HepG2 (cell line): Measurements from ENCODE around the gene CFAP73. TPM values are rescaled to one million over a fixed set of nuclear protein-coding genes. Genes with fewer than 3 reads are reported as not detected.

ENCODE experiments used
- ATAC-seq: fragments of 200-7000 bp; cut with Tn5 transposase; 3 replicates; pipeline ENCODE4 v1.9.1; 2020; ENCODE audit warnings: mild to moderate bottlenecking, moderate library complexity
- BruUV-seq: library from RNA; stranded (reverse); fragments of 400-500 nt; replicated peaks from 2 replicates; lab custom pipeline; 2021; lab: Mats Ljungman, UMichigan
- CTCF ChIA-PET: fragments of 300-600 bp; formaldehyde crosslinking; extraction: SDS; loops from one replicate; lab custom pipeline; 2021; ENCODE audit warnings: low total read pairs, inconsistent platforms, low intra/inter-chr PET ratio; lab: Yijun Ruan, JAX
- POLR2A ChIA-PET: fragments of 350-600 bp; sonication (Branson Sonifier 250); formaldehyde crosslinking; loops from one replicate; lab custom pipeline; 2020; ENCODE audit warnings: antibody characterized with exemption, inconsistent platforms; lab: Yijun Ruan, JAX
- DNase-seq: peaks from one replicate; pipeline ENCODE4 v3.0.0-alpha.2; 2015; ENCODE audit warnings: low spot score
- FAIRE-seq: peaks from 3 replicates; lab custom pipeline; 2011; peaks lifted over from hg19 to GRCh38; lab: Jason Lieb, UNC
- H2AFZ ChIP-seq: one replicate; pipeline ENCODE4 v1.6.1; 2011; ENCODE audit warnings: low read length, inconsistent platforms
- H3K27ac ChIP-seq: fragments of 300-600 bp; 3 replicates; pipeline ENCODE4 v1.8.0; 2011; ENCODE audit warnings: mixed run types, mild to moderate bottlenecking, mixed read lengths, low read length, inconsistent platforms; ENCODE audit not compliant: insufficient read depth; ENCODE audit errors: extremely low read length
- H3K27me3 ChIP-seq, 2 experiments: fragments of 200-600 bp in 1 of 2; 2 replicates in 1 of 2; 3 replicates in 1 of 2; pipeline versions ENCODE4 v1.6.0 to v1.8.0; 2011; ENCODE audit warnings: low read length in 2 of 2, mild to moderate bottlenecking in 2 of 2, moderate library complexity in 2 of 2, inconsistent platforms in 1 of 2; ENCODE audit not compliant: insufficient read depth in 2 of 2, control insufficient read depth in 1 of 2
- H3K36me3 ChIP-seq, 2 experiments: fragments of 200-600 bp in 1 of 2; replicated peaks in 1 of 2; 2 replicates in 1 of 2; 3 replicates in 1 of 2; pipeline versions ENCODE4 v1.5.1 to v1.8.0; 2011; ENCODE audit warnings: low read length in 2 of 2, inconsistent platforms in 1 of 2; ENCODE audit not compliant: insufficient read depth in 2 of 2, control insufficient read depth in 1 of 2
- H3K4me1 ChIP-seq: 2 replicates; pipeline ENCODE4 v1.5.1; 2012; ENCODE audit warnings: low read length, inconsistent platforms; ENCODE audit not compliant: insufficient read depth
- H3K4me2 ChIP-seq: 2 replicates; pipeline ENCODE4 v1.6.0; 2011; ENCODE audit warnings: low read depth, low read length, inconsistent platforms
- H3K4me3 ChIP-seq, 3 experiments: fragments of 200-600 bp in 1 of 3; sonication (generic), shearing (Covaris generic) in 1 of 3; replicated peaks in 1 of 3; 2 replicates each; pipeline ENCODE4 v1.5.1; 2011 to 2016; ENCODE audit warnings: low read length in 3 of 3, inconsistent platforms in 2 of 3, low read depth in 2 of 3, mild to moderate bottlenecking in 2 of 3, control low read depth in 1 of 3, mixed read lengths in 1 of 3; ENCODE audit not compliant: insufficient read depth in 1 of 3
- H3K79me2 ChIP-seq: one replicate; pipeline ENCODE4 v1.6.1; 2011; ENCODE audit warnings: low read length, inconsistent platforms; ENCODE audit not compliant: insufficient read depth
- H3K9ac ChIP-seq: 2 replicates; pipeline ENCODE4 v1.6.0; 2011; ENCODE audit warnings: mild to moderate bottlenecking, low read depth, low read length, inconsistent platforms; ENCODE audit not compliant: insufficient read depth
- H3K9me3 ChIP-seq: 2 replicates; pipeline ENCODE4 v1.5.1; 2012; ENCODE audit warnings: mild to moderate bottlenecking, low read length
- H4K20me1 ChIP-seq: 2 replicates; pipeline ENCODE4 v1.6.0; 2011; ENCODE audit warnings: inconsistent platforms, mild to moderate bottlenecking, low read length, moderate library complexity; ENCODE audit not compliant: insufficient read depth
- CEBPB ChIP-seq: IDR thresholded peaks from 2 replicates; pipeline ENCODE4 v1.6.1; 2011; ENCODE audit warnings: low read depth, low read length, improper control_type of control experiment, borderline replicate concordance
- CEBPG ChIP-seq: IDR thresholded peaks from 2 replicates; pipeline ENCODE4 v1.6.1; 2016
- ELF3 ChIP-seq: IDR thresholded peaks from 2 replicates; pipeline ENCODE4 v1.6.1; 2016; ENCODE audit warnings: missing genetic modification reagents, missing compliant biosample characterization
- FOXP1 ChIP-seq, 2 experiments: fragments of 450-650 bp in 1 of 2; IDR thresholded peaks; 2 replicates each; pipeline ENCODE4 v1.6.1; 2017 to 2018; ENCODE audit warnings: antibody characterized with exemption in 1 of 2
- MXD4 ChIP-seq: IDR thresholded peaks from 2 replicates; pipeline ENCODE4 v1.6.1; 2016; ENCODE audit warnings: mild to moderate bottlenecking, missing biosample characterization, missing genetic modification reagents
- RFX5 ChIP-seq: IDR thresholded peaks from 2 replicates; pipeline ENCODE4 v1.6.1; 2011; ENCODE audit warnings: low read depth, low read length, improper control_type of control experiment
- ZNF773 ChIP-seq: sonication (generic); formaldehyde crosslinking; IDR thresholded peaks from 2 replicates; pipeline ENCODE4 v1.4.0; 2020; ENCODE audit warnings: missing genetic modification reagents, borderline replicate concordance
- WGBS: methylation state at CpG from one replicate; pipeline ENCODE4 v1.1.6; 2017; ENCODE audit warnings: low lambda C conversion rate; 5-methylcytosine and 5-hydroxymethylcytosine counted together
- in situ Hi-C: cut with HindIII; loops from 2 replicates; pipeline ENCODE4 v1.10.0; 2017; ENCODE audit warnings: low pct_unique_long_range_greater_than_20kb; ENCODE audit not compliant: extremely low pct_ligation_motif_present
- intact Hi-C: fragments of 100-400 bp; cut with micrococcal nuclease; formaldehyde crosslinking; loops from one replicate; pipeline ENCODE4 v1.10.0; 2022; ENCODE audit not compliant: unreplicated experiment
- polyA plus RNA-seq, 8 experiments: library from polyadenylated mRNA; depleted of rRNA in 3 of 8; stranded (reverse) in 7 of 8; unstranded in 1 of 8; fragments of >200 nt; fragmentation: Illumina TruSeq in 4 of 8; extraction: Trizol in 4 of 8; gene quantifications; 2 replicates each; pipeline versions ENCODE4 v1.2.1 to v1.2.3, GENCODE V29; 2011 to 2016; ENCODE audit warnings: low read depth in 4 of 8, missing spikeins in 1 of 8, mixed read lengths in 1 of 8; ENCODE audit not compliant: insufficient read depth in 1 of 8
- total RNA-seq, 5 experiments: library from RNA; depleted of rRNA; stranded (reverse); fragments of >200 nt; fragmentation: Illumina TruSeq; extraction: Trizol; gene quantifications; 2 replicates each; pipeline ENCODE4 v1.2.3, GENCODE V29; 2016; ENCODE audit warnings: low read depth in 1 of 5
- TF ChIP-seq, protein P1 (sequence below): sonication (generic); formaldehyde crosslinking; conservative IDR thresholded peaks from 2 replicates; pipeline ENCODE4 v1.8.0; 2022; ENCODE audit warnings: low read depth, missing genetic modification reagents
- TF ChIP-seq, protein P2 (sequence below): sonication (generic); formaldehyde crosslinking; IDR thresholded peaks from 2 replicates; pipeline ENCODE4 v1.4.0; 2020; ENCODE audit warnings: mild to moderate bottlenecking, missing genetic modification reagents
- TF ChIP-seq, protein P3 (sequence below): sonication (generic); formaldehyde crosslinking; IDR thresholded peaks from 2 replicates; pipeline ENCODE4 v1.5.1; 2020; ENCODE audit warnings: mild to moderate bottlenecking, missing genetic modification reagents, moderate library complexity

CFAP73 gene
- total and polyA plus RNA-seq, 2 of the 13 experiments (the other 11 are each of a cell fraction or from before 2014, with no cell fraction given), result not detected

DNA sequence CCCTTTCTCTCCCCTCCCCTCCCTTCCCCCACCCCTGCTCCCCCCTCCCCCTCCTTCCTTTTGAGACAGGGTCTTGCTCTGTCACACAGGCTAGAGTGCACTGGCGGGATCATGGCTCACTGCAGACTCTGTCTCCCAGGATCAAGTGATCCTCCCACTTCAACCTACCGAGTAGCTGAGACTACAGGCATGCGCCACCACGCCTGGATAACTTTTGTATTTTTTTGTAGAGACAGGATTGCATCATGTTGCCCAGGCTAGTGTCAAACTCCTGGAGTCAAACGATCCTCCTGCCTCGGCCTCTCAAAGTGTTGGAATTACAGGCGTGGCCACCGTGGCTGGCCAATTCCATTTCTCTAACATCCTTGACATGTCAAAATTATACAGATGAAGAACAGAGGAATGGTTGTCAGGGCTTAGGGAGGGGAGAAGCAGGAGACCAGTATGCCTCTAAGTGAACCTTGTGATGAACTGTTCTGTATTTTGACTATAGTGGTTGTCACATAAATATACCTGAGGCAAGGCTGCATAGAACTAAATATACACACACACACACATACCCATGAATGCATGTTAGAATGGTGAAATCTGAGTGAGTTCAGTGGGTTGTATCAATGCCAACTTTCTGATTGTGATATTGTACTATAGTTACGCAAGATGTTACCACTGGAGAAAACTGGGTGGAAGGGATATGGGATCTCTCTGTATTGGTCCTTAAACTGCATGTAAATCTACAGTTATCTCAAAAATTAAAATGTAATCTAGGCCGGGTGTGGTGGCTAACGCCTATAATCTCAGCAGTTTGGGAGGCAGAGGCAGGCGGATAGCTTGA, 3.6 kb upstream of the CFAP73 start:
- no peak overlapping the region for H3K27ac ChIP-seq
- no peaks in the 10 kb centered on the region for H3K36me3 ChIP-seq
- DNase-seq, result no peak
- peaks cover 17% of the 10 kb centered on the region for H3K4me1 ChIP-seq
- H3K4me3 ChIP-seq, result no peak overlapping the region
- 32% methylated on average over 11 of the region's 12 CpGs for WGBS
- no peak overlapping the region for H3K4me2 ChIP-seq
- intact Hi-C loops, result no loop called here
- no peaks in the 10 kb centered on the region for H4K20me1 ChIP-seq
- no TSS peak for BruUV-seq
- in situ Hi-C loops, result no loop called here
- no peak overlapping the region for H3K9ac ChIP-seq
- POLR2A ChIA-PET, result no interaction called here
- no peaks in the 10 kb centered on the region for H3K79me2 ChIP-seq
- peaks cover 1 to 26% of the 10 kb centered on the region in 2 experiments; a peak in 3 of 5 replicates for H3K27me3 ChIP-seq
- TF ChIP-seq CEBPB (peak; percentile 28; the same call in 1 of the 2 replicates), CEBPG (CRISPR knock-in tag) (peak; percentile 9; the same call in 1 of the 2 replicates), RFX5 (no peak), ELF3 (CRISPR knock-in tag) (no peak)
- CTCF ChIA-PET, result no interaction called here
- H3K9me3 ChIP-seq, result no peaks in the 10 kb centered on the region
- H2AFZ ChIP-seq, result no peak overlapping the region
- FAIRE-seq, result no peak
- no peak for ATAC-seq

DNA sequence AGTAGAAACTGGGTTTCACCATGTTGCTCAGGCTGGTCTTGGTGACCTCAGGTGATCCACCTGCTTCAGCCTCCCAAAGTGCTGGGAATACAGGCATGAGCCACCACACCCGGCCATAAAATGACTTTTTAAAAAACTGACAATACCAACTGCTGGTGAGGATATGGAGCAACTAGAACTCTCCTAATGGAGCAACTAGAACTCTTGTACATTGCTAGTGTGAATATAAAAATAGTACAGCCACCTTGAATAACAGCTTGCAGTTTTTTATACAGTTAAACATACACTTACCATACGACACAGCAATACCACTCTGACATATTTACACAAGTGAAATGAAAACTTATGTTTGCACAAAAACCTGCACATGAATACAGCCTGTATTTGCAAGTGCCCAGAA, 2.5 kb upstream of the CFAP73 start:
- no peaks in the 10 kb centered on the region for H3K36me3 ChIP-seq
- H2AFZ ChIP-seq, result no peak overlapping the region
- CTCF ChIA-PET, result no interaction called here
- FAIRE-seq (no peak), DNase-seq (no peak), ATAC-seq (no peak)
- in situ Hi-C loops, result no loop called here
- peaks cover 13% of the 10 kb centered on the region for H3K4me1 ChIP-seq
- H3K4me2 ChIP-seq, result no peak overlapping the region
- intact Hi-C loops, result no loop called here
- TF ChIP-seq MXD4 (CRISPR knock-in tag) (no peak), ZNF773 (no peak), FOXP1 (IDR thresholded peaks at IDR 0.05) (no peak), FOXP1 (CRISPR knock-in tag; IDR thresholded peaks at IDR 0.05) (no peak)
- TF ChIP-seq, protein P1, sequence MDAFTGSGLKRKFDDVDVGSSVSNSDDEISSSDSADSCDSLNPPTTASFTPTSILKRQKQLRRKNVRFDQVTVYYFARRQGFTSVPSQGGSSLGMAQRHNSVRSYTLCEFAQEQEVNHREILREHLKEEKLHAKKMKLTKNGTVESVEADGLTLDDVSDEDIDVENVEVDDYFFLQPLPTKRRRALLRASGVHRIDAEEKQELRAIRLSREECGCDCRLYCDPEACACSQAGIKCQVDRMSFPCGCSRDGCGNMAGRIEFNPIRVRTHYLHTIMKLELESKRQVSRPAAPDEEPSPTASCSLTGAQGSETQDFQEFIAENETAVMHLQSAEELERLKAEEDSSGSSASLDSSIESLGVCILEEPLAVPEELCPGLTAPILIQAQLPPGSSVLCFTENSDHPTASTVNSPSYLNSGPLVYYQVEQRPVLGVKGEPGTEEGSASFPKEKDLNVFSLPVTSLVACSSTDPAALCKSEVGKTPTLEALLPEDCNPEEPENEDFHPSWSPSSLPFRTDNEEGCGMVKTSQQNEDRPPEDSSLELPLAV (CRISPR knock-in tag), result no peak
- TF ChIP-seq, protein P2, sequence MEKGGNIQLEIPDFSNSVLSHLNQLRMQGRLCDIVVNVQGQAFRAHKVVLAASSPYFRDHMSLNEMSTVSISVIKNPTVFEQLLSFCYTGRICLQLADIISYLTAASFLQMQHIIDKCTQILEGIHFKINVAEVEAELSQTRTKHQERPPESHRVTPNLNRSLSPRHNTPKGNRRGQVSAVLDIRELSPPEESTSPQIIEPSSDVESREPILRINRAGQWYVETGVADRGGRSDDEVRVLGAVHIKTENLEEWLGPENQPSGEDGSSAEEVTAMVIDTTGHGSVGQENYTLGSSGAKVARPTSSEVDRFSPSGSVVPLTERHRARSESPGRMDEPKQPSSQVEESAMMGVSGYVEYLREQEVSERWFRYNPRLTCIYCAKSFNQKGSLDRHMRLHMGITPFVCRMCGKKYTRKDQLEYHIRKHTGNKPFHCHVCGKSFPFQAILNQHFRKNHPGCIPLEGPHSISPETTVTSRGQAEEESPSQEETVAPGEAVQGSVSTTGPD (CRISPR knock-in tag), result no peak
- TF ChIP-seq, protein P3, sequence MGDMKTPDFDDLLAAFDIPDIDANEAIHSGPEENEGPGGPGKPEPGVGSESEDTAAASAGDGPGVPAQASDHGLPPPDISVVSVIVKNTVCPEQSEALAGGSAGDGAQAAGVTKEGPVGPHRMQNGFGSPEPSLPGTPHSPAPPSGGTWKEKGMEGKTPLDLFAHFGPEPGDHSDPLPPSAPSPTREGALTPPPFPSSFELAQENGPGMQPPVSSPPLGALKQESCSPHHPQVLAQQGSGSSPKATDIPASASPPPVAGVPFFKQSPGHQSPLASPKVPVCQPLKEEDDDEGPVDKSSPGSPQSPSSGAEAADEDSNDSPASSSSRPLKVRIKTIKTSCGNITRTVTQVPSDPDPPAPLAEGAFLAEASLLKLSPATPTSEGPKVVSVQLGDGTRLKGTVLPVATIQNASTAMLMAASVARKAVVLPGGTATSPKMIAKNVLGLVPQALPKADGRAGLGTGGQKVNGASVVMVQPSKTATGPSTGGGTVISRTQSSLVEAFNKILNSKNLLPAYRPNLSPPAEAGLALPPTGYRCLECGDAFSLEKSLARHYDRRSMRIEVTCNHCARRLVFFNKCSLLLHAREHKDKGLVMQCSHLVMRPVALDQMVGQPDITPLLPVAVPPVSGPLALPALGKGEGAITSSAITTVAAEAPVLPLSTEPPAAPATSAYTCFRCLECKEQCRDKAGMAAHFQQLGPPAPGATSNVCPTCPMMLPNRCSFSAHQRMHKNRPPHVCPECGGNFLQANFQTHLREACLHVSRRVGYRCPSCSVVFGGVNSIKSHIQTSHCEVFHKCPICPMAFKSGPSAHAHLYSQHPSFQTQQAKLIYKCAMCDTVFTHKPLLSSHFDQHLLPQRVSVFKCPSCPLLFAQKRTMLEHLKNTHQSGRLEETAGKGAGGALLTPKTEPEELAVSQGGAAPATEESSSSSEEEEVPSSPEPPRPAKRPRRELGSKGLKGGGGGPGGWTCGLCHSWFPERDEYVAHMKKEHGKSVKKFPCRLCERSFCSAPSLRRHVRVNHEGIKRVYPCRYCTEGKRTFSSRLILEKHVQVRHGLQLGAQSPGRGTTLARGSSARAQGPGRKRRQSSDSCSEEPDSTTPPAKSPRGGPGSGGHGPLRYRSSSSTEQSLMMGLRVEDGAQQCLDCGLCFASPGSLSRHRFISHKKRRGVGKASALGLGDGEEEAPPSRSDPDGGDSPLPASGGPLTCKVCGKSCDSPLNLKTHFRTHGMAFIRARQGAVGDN (CRISPR knock-in tag), result no peak
- WGBS, result 0% methylated on average over 2 of the region's 2 CpGs
- no peaks in the 10 kb centered on the region for H3K9me3 ChIP-seq
- no peak overlapping the region for H3K27ac ChIP-seq
- peaks cover 1 to 28% of the 10 kb centered on the region in 2 experiments; a peak in 3 of 5 replicates for H3K27me3 ChIP-seq
- no TSS peak for BruUV-seq
- no peak overlapping the region for H3K9ac ChIP-seq
- no peaks in the 10 kb centered on the region for H3K79me2 ChIP-seq
- H3K4me3 ChIP-seq, result no peak overlapping the region
- POLR2A ChIA-PET, result interaction anchor here (0.6 kb wide), 1 partner anchor 39 kb away, joined by 3 read pairs; the partner anchor contains the start of gene RITA1
- no peaks in the 10 kb centered on the region for H4K20me1 ChIP-seq
